Omental fat pad (tissue), 4 donors: ENCODE measurements around the gene GBP6. TPM values are rescaled to one million over a fixed set of nuclear protein-coding genes. Genes with fewer than 3 reads are reported as not detected.
"Not testable (repeated sequence)": the region's sequence is repeated elsewhere in the genome, so short reads cannot be mapped to it uniquely, and the experiment has no call there.

Experiments used
- ATAC-seq: fragments of 150-250 bp; one replicate; pipeline ENCODE4 v1.9.1; 2016; ENCODE audit warnings: mild to moderate bottlenecking, moderate library complexity; ENCODE audit not compliant: low FRiP score
- DNase-seq: peaks from one replicate; pipeline ENCODE4 v3.0.0-alpha.2; 2019; ENCODE audit warnings: low spot score
- total RNA-seq, 4 donors: library from RNA; depleted of rRNA; stranded (reverse); fragments of >200 nt; gene quantifications; one replicate each; pipeline ENCODE4 v1.1.0, GENCODE V29; 2016
- TF ChIP-seq, protein P1 (sequence below), 3 donors: fragments of 450-650 bp; IDR thresholded peaks; one replicate each; pipeline ENCODE4 v1.5.1; 2016 to 2017; ENCODE audit warnings: antibody characterized with exemption in 3 of 3, mild to moderate bottlenecking in 3 of 3, moderate library complexity in 2 of 3

Gene GBP6
- total RNA-seq, 4 donors from 2014 or later: not detected

GRCh38 chr1:89390707-89391106, 26.8 kb downstream of the GBP6 start:
- TF ChIP-seq, protein P1, sequence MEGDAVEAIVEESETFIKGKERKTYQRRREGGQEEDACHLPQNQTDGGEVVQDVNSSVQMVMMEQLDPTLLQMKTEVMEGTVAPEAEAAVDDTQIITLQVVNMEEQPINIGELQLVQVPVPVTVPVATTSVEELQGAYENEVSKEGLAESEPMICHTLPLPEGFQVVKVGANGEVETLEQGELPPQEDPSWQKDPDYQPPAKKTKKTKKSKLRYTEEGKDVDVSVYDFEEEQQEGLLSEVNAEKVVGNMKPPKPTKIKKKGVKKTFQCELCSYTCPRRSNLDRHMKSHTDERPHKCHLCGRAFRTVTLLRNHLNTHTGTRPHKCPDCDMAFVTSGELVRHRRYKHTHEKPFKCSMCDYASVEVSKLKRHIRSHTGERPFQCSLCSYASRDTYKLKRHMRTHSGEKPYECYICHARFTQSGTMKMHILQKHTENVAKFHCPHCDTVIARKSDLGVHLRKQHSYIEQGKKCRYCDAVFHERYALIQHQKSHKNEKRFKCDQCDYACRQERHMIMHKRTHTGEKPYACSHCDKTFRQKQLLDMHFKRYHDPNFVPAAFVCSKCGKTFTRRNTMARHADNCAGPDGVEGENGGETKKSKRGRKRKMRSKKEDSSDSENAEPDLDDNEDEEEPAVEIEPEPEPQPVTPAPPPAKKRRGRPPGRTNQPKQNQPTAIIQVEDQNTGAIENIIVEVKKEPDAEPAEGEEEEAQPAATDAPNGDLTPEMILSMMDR (IDR thresholded peaks at IDR 0.05): no peak
- ATAC-seq (no peak), DNase-seq (no peak)

DNA sequence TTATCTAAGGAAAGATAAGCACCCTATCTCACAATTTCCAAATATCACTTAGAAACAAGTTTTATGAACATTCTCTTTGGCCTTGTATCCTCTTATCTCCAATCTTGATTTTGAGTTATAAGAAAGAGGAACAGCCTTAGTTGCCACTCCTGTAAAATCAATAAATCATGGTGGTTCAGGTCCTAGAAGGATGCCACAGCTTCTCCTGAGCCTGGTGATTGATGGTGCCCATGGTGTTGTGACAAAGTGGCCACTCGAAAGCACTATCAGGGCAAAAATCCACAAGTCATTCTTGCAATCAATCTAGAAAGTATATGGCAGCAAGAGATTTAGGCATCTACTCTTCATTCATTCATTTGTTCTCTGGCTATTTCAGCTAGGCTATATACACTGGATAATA, 27.8 kb downstream of the GBP6 start:
- TF ChIP-seq, protein P1 (IDR thresholded peaks at IDR 0.05): no peak
- DNase-seq (no peak), ATAC-seq (no peak)

DNA sequence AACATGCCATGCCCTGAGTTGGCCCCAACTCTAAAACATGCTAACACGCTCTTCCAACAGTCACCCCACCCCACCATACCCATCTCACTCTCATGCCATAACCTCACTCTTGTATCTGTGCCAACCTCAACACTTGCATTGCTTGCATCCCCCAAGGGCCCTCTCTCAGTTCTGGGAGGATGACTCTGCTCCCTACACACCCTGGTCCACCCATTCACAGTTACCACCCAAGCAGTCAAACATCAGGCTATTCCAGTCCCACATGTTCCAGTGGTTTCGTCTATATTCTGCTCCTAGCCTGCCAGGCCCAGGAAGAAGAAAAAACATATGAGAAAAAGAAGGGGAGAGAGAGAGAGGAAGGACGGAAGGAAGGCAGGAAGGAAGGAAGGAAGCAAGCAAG, 31.0 kb downstream of the GBP6 start:
- TF ChIP-seq, protein P1 (IDR thresholded peaks at IDR 0.05): no peak
- no peak for DNase-seq
- ATAC-seq: no peak

DNA sequence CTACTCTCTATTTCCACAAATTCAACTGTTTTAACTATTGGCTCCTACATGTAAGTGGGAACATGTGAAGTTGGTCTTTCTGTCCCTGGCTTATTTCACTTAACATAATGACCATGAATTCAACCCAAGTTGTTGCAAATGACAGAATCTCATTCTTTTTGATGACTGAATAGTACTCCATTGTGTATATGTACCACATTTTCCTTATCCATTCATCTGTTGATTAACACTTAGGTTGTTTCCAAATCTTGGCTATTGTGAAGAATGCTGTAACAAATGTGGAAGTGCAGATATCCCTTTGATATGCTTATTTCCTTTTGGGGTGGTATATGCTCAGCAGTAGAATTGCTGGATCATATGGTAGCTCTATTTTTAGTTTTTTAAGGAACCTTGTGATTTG, 33.0 kb downstream of the GBP6 start:
- TF ChIP-seq, protein P1 (IDR thresholded peaks at IDR 0.05): no peak
- no peak for ATAC-seq

GRCh38 chr1:89405275-89405929, 41.5 kb downstream of the GBP6 start:
- DNase-seq: no peak
- no peak for ATAC-seq
- TF ChIP-seq, protein P1 (IDR thresholded peaks at IDR 0.05): no peak

More for the DNA sequence above, 33.0 kb downstream of the GBP6 start:
- no peak for DNase-seq

DNA sequence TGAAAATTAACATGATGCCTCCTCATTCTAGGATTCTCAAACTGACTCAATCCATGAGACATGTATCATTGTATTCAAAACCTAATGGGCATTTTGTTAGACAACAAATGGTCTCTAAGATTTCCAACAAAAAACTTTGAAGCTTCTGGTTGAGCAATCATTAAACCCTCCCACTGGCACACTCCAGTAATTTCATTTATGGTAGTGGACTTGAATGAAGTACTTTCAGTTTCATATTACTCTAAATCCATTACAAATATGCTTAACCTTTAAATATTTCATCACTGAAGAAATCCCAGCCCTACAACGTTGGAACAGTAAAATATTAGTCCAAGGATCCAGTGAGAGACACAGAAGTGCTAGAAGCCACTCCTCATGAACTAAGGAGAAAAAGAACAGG, 43.5 kb downstream of the GBP6 start:
- TF ChIP-seq, protein P1 (IDR thresholded peaks at IDR 0.05): no peak
- no peak for DNase-seq
- peak; percentile 93 for ATAC-seq

DNA sequence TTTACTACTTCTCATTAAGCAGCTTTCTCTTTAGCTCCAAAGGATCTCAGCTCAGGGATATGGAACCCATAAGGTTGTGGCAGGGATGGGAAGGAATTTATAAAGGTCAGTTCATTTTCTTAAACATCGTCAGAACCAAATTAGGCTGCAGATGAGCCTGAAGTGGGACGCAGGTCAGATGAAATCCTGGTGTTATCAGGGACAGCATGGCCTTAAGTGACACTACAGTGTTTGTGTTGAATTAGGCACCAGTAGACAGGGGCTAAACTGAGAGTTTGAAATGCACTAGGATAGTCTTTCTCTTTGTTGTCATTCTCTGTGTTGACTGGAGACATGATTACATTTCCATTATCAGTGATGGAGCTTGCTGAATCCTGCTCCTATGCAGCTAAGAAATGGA, 43.9 kb downstream of the GBP6 start:
- not testable (repeated sequence) for DNase-seq
- ATAC-seq: peak; percentile 34
